DND-41 (cell line): ENCODE data around the gene KLF16.

Source experiments
- ATAC-seq: fragments of 200-7000 bp; cut with Tn5 transposase; 3 replicates; pipeline ENCODE4 v1.9.1; 2021; ENCODE audit warnings: low read depth; ENCODE audit not compliant: insufficient read depth
- DNase-seq: peaks from one replicate; pipeline ENCODE4 v3.0.0-alpha.2; 2020
- H2AFZ ChIP-seq: 2 replicates; pipeline ENCODE4 v1.6.0; 2012; ENCODE audit warnings: low read depth, low read length
- H3K27ac ChIP-seq: 2 replicates; pipeline ENCODE4 v1.5.1; 2012; ENCODE audit warnings: low read length, inconsistent platforms
- H3K27me3 ChIP-seq: fragments of 200-600 bp; sonication (generic); 2 replicates; pipeline ENCODE4 v1.6.0; 2012; ENCODE audit warnings: low read length, mild to moderate bottlenecking, inconsistent platforms; ENCODE audit not compliant: insufficient read depth, poor library complexity
- H3K36me3 ChIP-seq: 2 replicates; pipeline ENCODE4 v1.5.1; 2012; ENCODE audit warnings: low read length, inconsistent platforms; ENCODE audit not compliant: insufficient read depth
- H3K4me1 ChIP-seq: 2 replicates; pipeline ENCODE4 v1.5.1; 2012; ENCODE audit warnings: mild to moderate bottlenecking, low read length; ENCODE audit not compliant: insufficient read depth
- H3K4me2 ChIP-seq: 2 replicates; pipeline ENCODE4 v1.6.0; 2012; ENCODE audit warnings: mild to moderate bottlenecking, moderate library complexity, low read length, inconsistent platforms; ENCODE audit not compliant: insufficient read depth
- H3K4me3 ChIP-seq, 2 experiments: fragments of 200-600 bp in 1 of 2; shearing (Covaris generic) in 1 of 2; 2 replicates each; pipeline ENCODE4 v1.5.1; 2012 to 2016; ENCODE audit warnings: inconsistent platforms in 2 of 2, low read length in 2 of 2, mild to moderate bottlenecking in 2 of 2, low read depth in 1 of 2, moderate library complexity in 1 of 2
- H3K79me2 ChIP-seq: 2 replicates; pipeline ENCODE4 v1.6.0; 2012; ENCODE audit warnings: low read length, inconsistent platforms; ENCODE audit not compliant: insufficient read depth
- H3K9ac ChIP-seq: 2 replicates; pipeline ENCODE4 v1.6.0; 2012; ENCODE audit warnings: low read depth, mild to moderate bottlenecking, inconsistent platforms, low read length, moderate library complexity
- H3K9me3 ChIP-seq: 2 replicates; pipeline ENCODE4 v1.5.1; 2012; ENCODE audit warnings: low read length, moderate library complexity, mild to moderate bottlenecking, inconsistent platforms; ENCODE audit not compliant: insufficient read depth, severe bottlenecking
- H4K20me1 ChIP-seq: 2 replicates; pipeline ENCODE4 v1.6.0; 2012; ENCODE audit warnings: low read length; ENCODE audit not compliant: insufficient read depth
- EZH2 ChIP-seq: IDR thresholded peaks from 3 replicates; pipeline ENCODE4 v1.6.1; 2012; ENCODE audit warnings: borderline replicate concordance, low read depth, mild to moderate bottlenecking, moderate library complexity, low read length, inconsistent platforms; ENCODE audit not compliant: severe bottlenecking
- TF ChIP-seq, protein P1 (sequence below): IDR thresholded peaks from 2 replicates; pipeline ENCODE4 v1.5.1; 2012; ENCODE audit warnings: borderline replicate concordance, low read length, moderate library complexity, mild to moderate bottlenecking; ENCODE audit not compliant: poor library complexity, severe bottlenecking; ENCODE audit errors: extremely low read depth

The KLF16 gene

DNA sequence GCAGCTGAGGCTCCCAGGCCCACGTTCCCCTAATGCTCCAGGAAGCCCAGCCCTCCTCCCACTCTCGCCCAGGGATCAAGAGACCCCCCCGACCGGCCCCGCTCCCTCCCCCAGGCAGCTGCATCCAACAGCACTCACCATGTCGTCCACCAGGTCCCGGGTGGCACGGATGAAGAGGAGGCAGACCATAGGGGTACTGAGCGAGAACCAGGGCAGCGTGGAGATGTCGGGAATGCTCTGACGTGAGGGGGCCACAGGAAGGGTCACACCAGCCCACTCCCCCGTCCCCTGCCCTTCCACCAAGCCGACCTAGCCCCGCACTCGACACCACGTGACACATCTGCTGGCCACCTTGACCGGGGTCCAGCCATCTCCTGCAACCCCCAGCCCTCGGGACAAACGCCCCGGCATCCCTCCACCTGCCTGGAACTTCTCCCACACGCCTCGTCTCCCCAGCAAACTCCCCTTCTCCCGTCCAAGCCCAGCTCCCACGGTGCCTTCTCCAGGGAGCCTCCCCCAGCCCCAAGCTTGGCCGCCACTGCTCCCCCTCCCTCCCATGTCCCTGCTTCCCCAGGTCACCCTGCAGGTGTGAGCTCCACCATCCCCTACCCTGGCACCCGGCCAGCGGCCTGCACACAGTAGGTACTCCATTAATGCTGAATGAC, 56.2 kb downstream of the KLF16 start:
- H3K79me2 ChIP-seq = peaks cover 14% of the 10 kb centered on the region
- H3K27me3 ChIP-seq = no peaks in the 10 kb centered on the region
- no peak overlapping the region for H3K27ac ChIP-seq
- H4K20me1 ChIP-seq = no peaks in the 10 kb centered on the region
- TF ChIP-seq EZH2 = no peak
- TF ChIP-seq, protein P1, sequence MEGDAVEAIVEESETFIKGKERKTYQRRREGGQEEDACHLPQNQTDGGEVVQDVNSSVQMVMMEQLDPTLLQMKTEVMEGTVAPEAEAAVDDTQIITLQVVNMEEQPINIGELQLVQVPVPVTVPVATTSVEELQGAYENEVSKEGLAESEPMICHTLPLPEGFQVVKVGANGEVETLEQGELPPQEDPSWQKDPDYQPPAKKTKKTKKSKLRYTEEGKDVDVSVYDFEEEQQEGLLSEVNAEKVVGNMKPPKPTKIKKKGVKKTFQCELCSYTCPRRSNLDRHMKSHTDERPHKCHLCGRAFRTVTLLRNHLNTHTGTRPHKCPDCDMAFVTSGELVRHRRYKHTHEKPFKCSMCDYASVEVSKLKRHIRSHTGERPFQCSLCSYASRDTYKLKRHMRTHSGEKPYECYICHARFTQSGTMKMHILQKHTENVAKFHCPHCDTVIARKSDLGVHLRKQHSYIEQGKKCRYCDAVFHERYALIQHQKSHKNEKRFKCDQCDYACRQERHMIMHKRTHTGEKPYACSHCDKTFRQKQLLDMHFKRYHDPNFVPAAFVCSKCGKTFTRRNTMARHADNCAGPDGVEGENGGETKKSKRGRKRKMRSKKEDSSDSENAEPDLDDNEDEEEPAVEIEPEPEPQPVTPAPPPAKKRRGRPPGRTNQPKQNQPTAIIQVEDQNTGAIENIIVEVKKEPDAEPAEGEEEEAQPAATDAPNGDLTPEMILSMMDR = no peak
- H3K9ac ChIP-seq = no peak overlapping the region
- no peak for DNase-seq
- peaks cover 17% of the 10 kb centered on the region for H3K4me1 ChIP-seq
- peaks cover 54% of the 10 kb centered on the region for H3K36me3 ChIP-seq
- H2AFZ ChIP-seq = no peak overlapping the region
- ATAC-seq = no peak
- H3K4me3 ChIP-seq = no peak overlapping the region
- H3K4me2 ChIP-seq = no peak overlapping the region
- H3K9me3 ChIP-seq = no peaks in the 10 kb centered on the region

DNA sequence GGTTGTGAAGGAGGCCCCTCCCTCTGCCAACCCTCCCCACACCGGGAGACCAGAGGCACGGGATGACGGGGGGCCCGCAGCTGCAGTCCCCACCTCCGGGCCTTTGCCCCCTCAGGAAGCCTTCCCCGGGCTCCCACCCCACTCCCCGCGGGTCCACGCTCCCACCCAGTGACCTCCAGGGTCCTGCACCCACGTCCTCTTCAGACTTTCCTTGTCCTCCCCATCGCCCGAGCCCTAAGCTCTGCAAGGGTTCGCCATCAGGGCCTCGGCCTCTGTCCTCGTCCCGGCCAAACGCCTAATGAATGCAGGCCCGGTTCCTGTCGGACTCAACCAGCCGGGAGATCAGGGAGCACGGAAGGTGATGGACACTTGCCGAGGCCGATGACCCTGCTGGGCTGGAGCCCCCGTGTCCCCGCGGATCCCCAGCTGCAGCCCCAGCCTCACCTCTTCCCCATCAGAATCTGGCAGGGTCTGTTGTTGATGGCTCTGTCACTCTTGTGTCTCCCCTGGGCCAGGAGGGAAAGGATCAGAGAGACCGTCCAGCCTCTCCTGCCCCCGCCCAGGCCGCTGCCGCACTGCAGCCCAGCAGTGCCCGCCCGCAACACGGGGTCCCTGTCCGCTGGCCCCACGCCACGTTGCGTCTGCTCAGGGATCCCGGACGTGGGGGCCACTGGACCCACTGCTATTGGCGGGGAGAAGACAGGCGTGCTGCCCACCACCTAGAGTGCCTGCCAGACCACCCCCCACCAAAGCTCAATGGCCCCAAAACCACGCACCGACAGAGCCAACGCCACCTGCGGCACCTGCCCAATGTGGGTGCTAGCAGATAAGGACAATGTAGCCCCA, 57.0 kb downstream of the KLF16 start:
- H2AFZ ChIP-seq = no peak overlapping the region
- no peak for DNase-seq
- ATAC-seq = no peak
- H3K79me2 ChIP-seq = peaks cover 9% of the 10 kb centered on the region
- no peaks in the 10 kb centered on the region for H4K20me1 ChIP-seq
- H3K27me3 ChIP-seq = no peaks in the 10 kb centered on the region
- no peak overlapping the region for H3K27ac ChIP-seq
- H3K4me1 ChIP-seq = peaks cover 11% of the 10 kb centered on the region
- H3K4me2 ChIP-seq = no peak overlapping the region
- no peak overlapping the region for H3K4me3 ChIP-seq
- no peak overlapping the region for H3K9ac ChIP-seq
- TF ChIP-seq EZH2 = no peak
- TF ChIP-seq, protein P1 = no peak
- no peaks in the 10 kb centered on the region for H3K9me3 ChIP-seq
- H3K36me3 ChIP-seq = peaks cover 54% of the 10 kb centered on the region

DNA sequence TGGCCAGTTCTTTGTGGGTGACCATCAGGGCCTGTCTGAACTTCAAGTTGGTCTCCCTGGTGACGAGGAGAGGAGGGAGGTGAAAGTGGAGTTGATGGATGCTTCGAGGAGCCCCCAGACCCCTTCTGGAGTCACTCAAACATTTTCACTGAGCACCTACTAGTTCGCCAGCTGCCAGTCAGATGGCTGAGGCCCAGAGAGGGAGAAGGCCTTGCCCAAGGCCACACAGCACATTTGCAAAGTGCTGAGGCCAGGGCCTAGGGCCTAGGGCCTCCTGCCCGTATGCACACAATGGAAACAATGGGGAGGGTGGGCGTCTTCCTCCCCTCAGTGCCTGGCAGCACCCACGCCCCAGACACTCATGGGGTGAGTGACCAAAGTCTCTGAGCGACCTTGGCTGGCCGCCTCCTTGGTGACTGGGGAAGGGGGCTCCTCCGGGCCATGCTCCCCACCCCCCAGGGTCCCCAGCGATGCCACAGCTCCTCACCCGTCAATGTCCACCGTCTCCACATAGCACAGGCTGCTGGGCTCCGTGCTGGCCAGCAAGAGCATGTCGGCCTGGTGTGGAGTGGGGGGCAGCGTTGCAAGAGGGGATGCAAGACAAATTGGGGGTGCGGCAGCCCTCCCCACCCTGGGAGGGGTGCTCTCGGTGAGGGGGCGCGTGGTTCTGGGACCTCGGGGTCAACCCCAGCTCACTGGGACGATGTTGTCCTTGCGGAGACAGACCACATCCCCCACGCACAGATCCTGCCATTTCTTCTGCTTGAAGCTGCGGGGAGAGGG, 57.8 kb downstream of the KLF16 start:
- no peak for ATAC-seq
- H3K36me3 ChIP-seq = peaks cover 54% of the 10 kb centered on the region
- no peak for TF ChIP-seq EZH2
- TF ChIP-seq, protein P1 = no peak

More for the DNA sequence above, 57.8 kb downstream of the KLF16 start:
- no peaks in the 10 kb centered on the region for H3K27me3 ChIP-seq
- H4K20me1 ChIP-seq = no peaks in the 10 kb centered on the region
- no peak overlapping the region for H3K9ac ChIP-seq
- 0 out of 2 replicates have a peak, but pooled peaks cover under 1% of the 10 kb centered on the region for H3K79me2 ChIP-seq
- no peak overlapping the region for H3K27ac ChIP-seq
- peaks cover 3% of the 10 kb centered on the region for H3K4me1 ChIP-seq
- DNase-seq = no peak
- H2AFZ ChIP-seq = no peak overlapping the region
- no peak overlapping the region for H3K4me3 ChIP-seq
- H3K9me3 ChIP-seq = no peaks in the 10 kb centered on the region
- H3K4me2 ChIP-seq = no peak overlapping the region
